ENCODE data around the gene NOL7. TPM values are rescaled to one million over a fixed set of nuclear protein-coding genes. Genes with fewer than 3 reads are reported as not detected.

The NOL7 gene
- total and polyA plus RNA-seq, 2 donors (not counting 3 experiments of a cell fraction or from before 2014, with no cell fraction given) = 36.3 to 80.0 TPM

DNA sequence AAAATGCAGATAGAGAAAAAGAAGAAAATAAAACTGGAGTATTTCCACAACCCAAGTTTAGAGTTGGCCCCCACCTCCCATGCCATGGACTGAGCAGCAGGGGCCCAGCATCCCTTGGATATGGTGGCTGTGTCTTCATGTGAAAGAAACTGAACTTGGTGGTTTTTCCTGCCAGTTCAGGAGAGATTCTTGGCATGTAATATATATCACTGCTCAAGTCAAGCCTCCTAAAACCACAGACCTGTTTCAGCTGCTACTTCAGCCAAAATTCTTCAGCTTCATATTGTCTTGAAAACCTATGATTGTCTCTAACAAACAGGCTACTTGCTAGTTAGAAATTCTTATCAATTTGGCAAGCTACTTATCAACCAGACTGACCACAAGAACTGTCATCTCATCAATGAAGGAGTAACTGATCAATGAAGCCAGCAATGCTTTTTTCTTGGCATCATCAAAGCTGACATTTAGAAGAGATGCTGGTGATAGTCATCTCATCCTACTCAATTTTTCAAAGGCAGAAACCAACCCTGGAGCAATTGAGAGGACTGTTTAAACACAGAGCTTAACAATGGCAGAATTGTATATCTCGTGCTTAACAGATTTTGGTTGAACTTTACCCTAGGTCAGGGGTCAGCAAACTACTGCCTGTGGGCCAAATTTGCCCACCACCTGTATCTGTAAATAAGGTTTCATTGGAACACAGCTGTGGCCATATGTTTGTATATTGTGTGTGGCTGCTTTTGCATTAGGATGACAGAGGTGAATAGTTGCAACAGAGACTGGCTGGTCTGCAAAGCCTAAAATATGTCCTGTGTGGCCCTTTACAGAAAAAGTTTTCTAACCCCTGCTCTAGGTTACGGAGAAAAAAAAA is 10.4 kb upstream of the NOL7 start:
- FAIRE-seq (no peak), DNase-seq (ENCODE audit: low read depth, low spot score) (no peak)
- CTCF ChIA-PET = interaction anchor here (0.9 to 1.3 kb wide), 5 partner anchors 11 to 67 kb away, joined by 3 to 4 read pairs (median 3); partner anchors contain the start of genes NOL7 and SIRT5
- dilution Hi-C loops (cut with MboI; ENCODE audit: extremely low pct_ligation_motif_present, low sequenced_read_pairs) = no loop called here
- H3K27me3 ChIP-seq (ENCODE audit: control insufficient read depth in 2 of 2, insufficient read depth in 2 of 2, low read length in 2 of 2) = no peaks in the 10 kb centered on the region
- no peaks in the 10 kb centered on the region for H4K20me1 ChIP-seq (replicated peaks; ENCODE audit: control insufficient read depth, extremely low read depth, insufficient read depth, low read length)
- H3K9ac ChIP-seq (replicated peaks; ENCODE audit: extremely low read depth, insufficient read depth, low read length) = no peak overlapping the region
- no peak overlapping the region for H3K4me2 ChIP-seq (ENCODE audit: insufficient read depth, low read length)
- POLR2A ChIA-PET = no interaction called here
- BruUV-seq (replicated peaks) = no TSS peak
- H2AFZ ChIP-seq (ENCODE audit: low read depth, low read length) = no peak overlapping the region
- intact Hi-C loops (cut with micrococcal nuclease) = no loop called here
- H3K9me3 ChIP-seq (replicated peaks; ENCODE audit: control insufficient read depth, insufficient read depth, low read length) = no peaks in the 10 kb centered on the region
- H3K4me3 ChIP-seq (replicated peaks in 1 of 3; ENCODE audit: insufficient read depth in 1 of 3, low read depth in 1 of 3, low read length in 3 of 3) = no peak overlapping the region
- H3K27ac ChIP-seq (ENCODE audit: insufficient read depth, low read depth, low read length) = no peak overlapping the region
- no peaks in the 10 kb centered on the region for H3K4me1 ChIP-seq (ENCODE audit: control insufficient read depth, extremely low read depth, insufficient read depth, low read length)
- TF ChIP-seq MAX (IDR thresholded peaks at IDR 0.05; ENCODE audit: insufficient read depth, insufficient read length) (no peak), FOS (IDR thresholded peaks at IDR 0.05; ENCODE audit: borderline replicate concordance, insufficient read depth, low read length) (no peak), EZH2 (IDR thresholded peaks at IDR 0.05; ENCODE audit: borderline replicate concordance, low read depth, low read length, severe bottlenecking) (no peak), GATA2 (IDR thresholded peaks at IDR 0.05; ENCODE audit: insufficient read depth, insufficient read length, low read depth, low read length) (no peak), POLR2AphosphoS5 (IDR thresholded peaks at IDR 0.05; ENCODE audit: insufficient read depth, low read depth, low read length) (no peak), POLR2A (IDR thresholded peaks at IDR 0.05; ENCODE audit: low read depth, low read length) (no peak), MYC (IDR thresholded peaks at IDR 0.05; ENCODE audit: low read depth, low read length) (no peak), JUN (IDR thresholded peaks at IDR 0.05; ENCODE audit: borderline replicate concordance, insufficient read depth, insufficient read length, low read depth) (no peak)
- TF ChIP-seq, protein P1, sequence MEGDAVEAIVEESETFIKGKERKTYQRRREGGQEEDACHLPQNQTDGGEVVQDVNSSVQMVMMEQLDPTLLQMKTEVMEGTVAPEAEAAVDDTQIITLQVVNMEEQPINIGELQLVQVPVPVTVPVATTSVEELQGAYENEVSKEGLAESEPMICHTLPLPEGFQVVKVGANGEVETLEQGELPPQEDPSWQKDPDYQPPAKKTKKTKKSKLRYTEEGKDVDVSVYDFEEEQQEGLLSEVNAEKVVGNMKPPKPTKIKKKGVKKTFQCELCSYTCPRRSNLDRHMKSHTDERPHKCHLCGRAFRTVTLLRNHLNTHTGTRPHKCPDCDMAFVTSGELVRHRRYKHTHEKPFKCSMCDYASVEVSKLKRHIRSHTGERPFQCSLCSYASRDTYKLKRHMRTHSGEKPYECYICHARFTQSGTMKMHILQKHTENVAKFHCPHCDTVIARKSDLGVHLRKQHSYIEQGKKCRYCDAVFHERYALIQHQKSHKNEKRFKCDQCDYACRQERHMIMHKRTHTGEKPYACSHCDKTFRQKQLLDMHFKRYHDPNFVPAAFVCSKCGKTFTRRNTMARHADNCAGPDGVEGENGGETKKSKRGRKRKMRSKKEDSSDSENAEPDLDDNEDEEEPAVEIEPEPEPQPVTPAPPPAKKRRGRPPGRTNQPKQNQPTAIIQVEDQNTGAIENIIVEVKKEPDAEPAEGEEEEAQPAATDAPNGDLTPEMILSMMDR (IDR thresholded peaks at IDR 0.05; ENCODE audit: extremely low read depth in 1 of 2, insufficient read depth in 1 of 2, low read depth in 1 of 2, low read length in 2 of 2) = no peak
- H3K9me1 ChIP-seq (replicated peaks; ENCODE audit: control insufficient read depth, extremely low read depth, insufficient read depth, low read length) = no peaks in the 10 kb centered on the region
- peaks cover 0 to 4% of the 10 kb centered on the region in 2 experiments for H3K36me3 ChIP-seq (ENCODE audit: control insufficient read depth in 2 of 2, extremely low read depth in 1 of 2, insufficient read depth in 2 of 2, low read length in 2 of 2)
- no peaks in the 10 kb centered on the region for H3K79me2 ChIP-seq (ENCODE audit: control insufficient read depth, insufficient read depth, low read length)
